Endodermal cell (in vitro differentiated cells): ENCODE measurements around the gene VTI1A. TPM values are rescaled to one million over a fixed set of nuclear protein-coding genes. Genes with fewer than 3 reads are reported as not detected.

Source experiments
- DNase-seq: peaks from one replicate; pipeline ENCODE4 v3.0.0-alpha.2; 2017
- H3K27ac ChIP-seq: 2 replicates; pipeline ENCODE4 v1.5.1; 2013; ENCODE audit warnings: mild to moderate bottlenecking, low read depth, low read length, moderate library complexity
- H3K27me3 ChIP-seq: 2 replicates; pipeline ENCODE4 v1.6.1; 2013; ENCODE audit warnings: mild to moderate bottlenecking, low read length, moderate library complexity; ENCODE audit not compliant: insufficient read depth, control insufficient read depth, poor library complexity, severe bottlenecking
- H3K36me3 ChIP-seq: 2 replicates; pipeline ENCODE4 v1.7.0; 2013; ENCODE audit warnings: mild to moderate bottlenecking, low read length, moderate library complexity; ENCODE audit not compliant: control insufficient read depth, insufficient read depth
- H3K4me1 ChIP-seq: one replicate; pipeline ENCODE4 v1.7.0; 2013; ENCODE audit warnings: low read length; ENCODE audit not compliant: control insufficient read depth, insufficient read depth
- H3K4me3 ChIP-seq: 2 replicates; pipeline ENCODE4 v1.5.1; 2013; ENCODE audit warnings: mild to moderate bottlenecking, low read length, moderate library complexity
- H3K9ac ChIP-seq: 2 replicates; pipeline ENCODE4 v1.6.1; 2013; ENCODE audit warnings: mild to moderate bottlenecking, low read length, moderate library complexity; ENCODE audit not compliant: poor library complexity, severe bottlenecking; ENCODE audit errors: extremely low read depth
- H3K9me3 ChIP-seq: 2 replicates; pipeline ENCODE4 v1.6.1; 2013; ENCODE audit warnings: mild to moderate bottlenecking, low read length, moderate library complexity; ENCODE audit not compliant: control insufficient read depth
- H3K27ac Mint-ChIP-seq: 2 replicates; pipeline ENCODE4 v1.8.0; 2020; ENCODE audit warnings: mixed read lengths
- H3K27me3 Mint-ChIP-seq: 2 replicates; pipeline ENCODE4 v1.8.0; 2021; ENCODE audit warnings: mild to moderate bottlenecking, mixed read lengths; ENCODE audit not compliant: insufficient read depth
- H3K36me3 Mint-ChIP-seq: 2 replicates; pipeline ENCODE4 v1.8.0; 2020; ENCODE audit warnings: low read depth, mixed read lengths
- H3K4me1 Mint-ChIP-seq: 2 replicates; pipeline ENCODE4 v1.8.0; 2020; ENCODE audit warnings: mixed read lengths
- H3K4me3 Mint-ChIP-seq: 2 replicates; pipeline ENCODE4 v1.8.0; 2020; ENCODE audit warnings: mild to moderate bottlenecking, moderate library complexity, mixed read lengths
- H3K9me3 Mint-ChIP-seq: 2 replicates; pipeline ENCODE4 v1.8.0; 2020; ENCODE audit warnings: mild to moderate bottlenecking, mixed read lengths
- CTCF ChIP-seq: fragments of 200-600 bp; sonication (generic); conservative IDR thresholded peaks from 2 replicates; pipeline ENCODE4 v1.5.0; 2021; ENCODE audit warnings: antibody characterized with exemption, mild to moderate bottlenecking
- WGBS, 2 experiments: methylation state at CpG; one replicate each; pipeline versions ENCODE4 v1.1.5 to v1.1.7; 2013; ENCODE audit warnings: missing lambda C conversion rate in 2 of 2, mixed read lengths in 1 of 2; ENCODE audit not compliant: insufficient coverage in 1 of 2, insufficient read length in 1 of 2; 5-methylcytosine and 5-hydroxymethylcytosine counted together
- total RNA-seq, 2 donors: library from RNA; stranded (reverse); fragmentation: NEBNext Ultra II Directional in 1 of 2; extraction: Animal tissue kit (Norgen Biotek cat#: 25700) in 1 of 2; gene quantifications; 2 replicates in 1 of 2; 3 replicates in 1 of 2; pipeline ENCODE4 v1.2.1, GENCODE V29; 2021

VTI1A gene
- total RNA-seq, 2 donors from 2014 or later, result 27.0 to 29.9 TPM

GRCh38 chr10:112838784-112839481 is 391.9 kb downstream of the VTI1A start:
- Mint-ChIP-seq H3K9me3 (peaks cover 10% of the 10 kb centered on the region), H3K36me3 (peaks cover 2% of the 10 kb centered on the region), H3K27ac (no peak overlapping the region), H3K4me1 (peaks cover 41% of the 10 kb centered on the region), H3K4me3 (no peak overlapping the region), H3K27me3 (peaks cover 7% of the 10 kb centered on the region)
- DNase-seq, result peak; percentile 87
- Histone ChIP-seq H3K4me1 (peaks cover 8% of the 10 kb centered on the region), H3K9me3 (peaks cover 8% of the 10 kb centered on the region), H3K27me3 (no peaks in the 10 kb centered on the region), H3K27ac (no peak overlapping the region), H3K4me3 (no peak overlapping the region), H3K36me3 (no peaks in the 10 kb centered on the region), H3K9ac (no peak overlapping the region)
- WGBS, 2 experiments, result 42 to 64% methylated on average over 5 to 15 of the region's 15 CpGs
- TF ChIP-seq CTCF, result no peak

GRCh38 chr10:112839928-112840654 is 393.1 kb downstream of the VTI1A start:
- Histone ChIP-seq H3K9me3 (peaks cover 8% of the 10 kb centered on the region), H3K4me1 (peaks cover 8% of the 10 kb centered on the region), H3K27ac (no peak overlapping the region), H3K9ac (no peak overlapping the region), H3K4me3 (no peak overlapping the region), H3K36me3 (no peaks in the 10 kb centered on the region), H3K27me3 (no peaks in the 10 kb centered on the region)
- 89 to 98% methylated on average over 5 of the region's 5 CpGs for WGBS, 2 experiments
- H3K27ac Mint-ChIP-seq, result no peak overlapping the region
- H3K9me3 Mint-ChIP-seq, result peaks cover 10% of the 10 kb centered on the region
- peaks cover 2% of the 10 kb centered on the region for H3K36me3 Mint-ChIP-seq
- peaks cover 37% of the 10 kb centered on the region for H3K4me1 Mint-ChIP-seq
- TF ChIP-seq CTCF, result no peak
- peaks cover 4% of the 10 kb centered on the region for H3K27me3 Mint-ChIP-seq
- no peak for DNase-seq
- no peak overlapping the region for H3K4me3 Mint-ChIP-seq

DNA sequence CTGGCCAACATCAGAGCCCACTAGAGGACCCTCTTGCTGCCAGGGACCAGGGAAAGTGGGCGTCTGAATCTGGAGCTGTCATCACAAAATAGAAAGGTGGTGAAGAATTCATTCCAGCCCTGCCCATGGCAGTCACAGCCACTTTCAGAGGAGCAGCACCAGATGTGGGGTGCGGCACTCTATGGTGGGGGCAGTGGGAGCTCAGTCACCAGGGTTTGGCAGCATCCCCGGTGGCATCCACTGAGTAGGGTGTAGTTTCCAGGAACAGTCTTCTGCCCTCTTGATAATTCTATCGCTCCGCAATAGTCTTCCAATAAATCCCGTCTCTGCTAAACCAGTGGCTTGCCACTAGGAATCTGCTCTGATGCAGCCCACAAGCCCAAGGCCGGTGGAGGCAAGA is 394.5 kb downstream of the VTI1A start:
- Histone ChIP-seq H3K27me3 (no peaks in the 10 kb centered on the region), H3K9me3 (peaks cover 12% of the 10 kb centered on the region), H3K9ac (no peak overlapping the region), H3K27ac (no peak overlapping the region), H3K4me3 (no peak overlapping the region), H3K36me3 (no peaks in the 10 kb centered on the region), H3K4me1 (peaks cover 4% of the 10 kb centered on the region)
- TF ChIP-seq CTCF, result no peak
- H3K9me3 Mint-ChIP-seq, result peaks cover 18% of the 10 kb centered on the region
- H3K36me3 Mint-ChIP-seq, result peaks cover 2% of the 10 kb centered on the region
- peaks cover 4% of the 10 kb centered on the region for H3K27me3 Mint-ChIP-seq
- no peak overlapping the region for H3K4me3 Mint-ChIP-seq
- H3K27ac Mint-ChIP-seq, result no peak overlapping the region
- DNase-seq, result no peak
- peaks cover 25% of the 10 kb centered on the region for H3K4me1 Mint-ChIP-seq
- WGBS, 2 experiments, result 89 to 94% methylated on average over 5 to 7 of the region's 7 CpGs
